ENCODE measurements around the gene SPTA1.

Gene SPTA1

DNA sequence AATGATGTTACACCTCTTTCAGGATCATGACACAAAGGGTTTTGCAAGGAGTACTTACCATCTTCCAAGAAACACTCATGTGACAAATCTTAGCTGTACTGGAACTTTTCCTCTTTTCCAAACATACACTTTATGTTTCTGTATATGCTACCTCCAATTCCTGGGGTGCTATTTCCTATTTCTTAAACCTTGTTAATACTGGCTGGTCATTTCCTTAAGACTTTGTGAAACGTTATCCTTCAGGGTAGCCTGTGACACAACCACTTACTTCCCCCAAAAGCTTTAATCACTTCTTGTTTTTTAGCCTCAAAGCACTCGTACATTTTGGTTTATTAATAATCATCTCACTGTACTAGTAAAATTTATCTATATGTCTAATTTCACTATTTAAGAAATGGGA, 42.1 kb downstream of the SPTA1 start:
- H3K4me1 ChIP-seq (ENCODE audit: control insufficient read depth, insufficient read depth, low read length), result no peaks in the 10 kb centered on the region
- no peaks in the 10 kb centered on the region for H3K36me3 ChIP-seq (ENCODE audit: control insufficient read depth, insufficient read depth, low read length)
- no peak overlapping the region for H3K9ac ChIP-seq (ENCODE audit: low read depth, low read length)
- H3K27me3 ChIP-seq (ENCODE audit: control insufficient read depth, insufficient read depth, low read length), result no peaks in the 10 kb centered on the region
- H3K4me3 ChIP-seq (ENCODE audit: low read depth, low read length), result no peak overlapping the region
- no peaks in the 10 kb centered on the region for H3K9me3 ChIP-seq (ENCODE audit: control insufficient read depth, insufficient read depth, low read length)
- no peak overlapping the region for H3K27ac ChIP-seq (ENCODE audit: low read depth, low read length)

DNA sequence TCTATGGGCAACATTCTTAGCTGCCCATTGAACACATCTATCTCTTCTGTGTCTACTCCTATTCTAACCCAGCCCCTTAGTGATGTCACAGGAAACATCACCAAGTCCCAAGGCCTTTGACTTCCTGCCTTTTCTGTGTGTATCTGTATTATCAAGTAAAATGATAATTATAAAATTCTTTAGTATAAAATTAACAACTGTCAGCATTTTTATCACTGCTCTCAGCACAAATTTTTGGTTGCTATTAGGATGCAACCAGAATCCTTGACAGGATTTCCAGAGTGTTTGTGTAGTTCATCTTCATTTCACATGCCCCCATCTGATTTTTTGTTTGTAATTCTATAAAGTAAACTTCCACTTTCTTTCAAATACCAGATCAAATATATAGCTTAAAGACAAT, 47.6 kb downstream of the SPTA1 start:
- Histone ChIP-seq H3K4me1 (ENCODE audit: control insufficient read depth, insufficient read depth, low read length) (no peaks in the 10 kb centered on the region), H3K9me3 (ENCODE audit: control insufficient read depth, insufficient read depth, low read length) (no peaks in the 10 kb centered on the region; the same call in 1 of the 2 replicates), H3K27ac (ENCODE audit: low read depth, low read length) (no peak overlapping the region), H3K27me3 (ENCODE audit: control insufficient read depth, insufficient read depth, low read length) (no peaks in the 10 kb centered on the region), H3K36me3 (ENCODE audit: control insufficient read depth, insufficient read depth, low read length) (no peaks in the 10 kb centered on the region), H3K9ac (ENCODE audit: low read depth, low read length) (no peak overlapping the region), H3K4me3 (ENCODE audit: low read depth, low read length) (no peak overlapping the region)

DNA sequence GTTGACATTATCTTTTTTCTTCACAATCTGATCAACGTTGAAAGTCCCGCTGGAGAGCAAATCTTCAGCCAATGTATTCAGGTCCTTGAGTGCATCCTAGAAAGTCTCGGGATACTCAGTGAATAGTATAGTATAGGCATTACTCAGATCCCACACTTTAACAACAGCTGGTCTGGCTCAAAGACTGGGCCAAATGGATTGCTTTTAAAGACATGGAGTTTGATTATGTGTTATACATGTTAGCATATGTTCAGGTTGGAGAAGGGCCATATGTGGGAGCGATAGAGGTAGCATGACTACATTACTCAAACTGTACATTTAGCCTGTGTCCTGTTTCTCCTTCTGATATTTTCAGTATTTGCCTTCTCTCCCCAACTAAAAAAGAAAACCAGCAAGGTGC, 48.4 kb downstream of the SPTA1 start:
- Histone ChIP-seq H3K27ac (ENCODE audit: low read depth, low read length) (no peak overlapping the region), H3K4me3 (ENCODE audit: low read depth, low read length) (no peak overlapping the region), H3K9ac (ENCODE audit: low read depth, low read length) (no peak overlapping the region), H3K27me3 (ENCODE audit: control insufficient read depth, insufficient read depth, low read length) (no peaks in the 10 kb centered on the region), H3K9me3 (ENCODE audit: control insufficient read depth, insufficient read depth, low read length) (peaks cover 3% of the 10 kb centered on the region; the same call in 1 of the 2 replicates), H3K36me3 (ENCODE audit: control insufficient read depth, insufficient read depth, low read length) (no peaks in the 10 kb centered on the region), H3K4me1 (ENCODE audit: control insufficient read depth, insufficient read depth, low read length) (no peaks in the 10 kb centered on the region)

DNA sequence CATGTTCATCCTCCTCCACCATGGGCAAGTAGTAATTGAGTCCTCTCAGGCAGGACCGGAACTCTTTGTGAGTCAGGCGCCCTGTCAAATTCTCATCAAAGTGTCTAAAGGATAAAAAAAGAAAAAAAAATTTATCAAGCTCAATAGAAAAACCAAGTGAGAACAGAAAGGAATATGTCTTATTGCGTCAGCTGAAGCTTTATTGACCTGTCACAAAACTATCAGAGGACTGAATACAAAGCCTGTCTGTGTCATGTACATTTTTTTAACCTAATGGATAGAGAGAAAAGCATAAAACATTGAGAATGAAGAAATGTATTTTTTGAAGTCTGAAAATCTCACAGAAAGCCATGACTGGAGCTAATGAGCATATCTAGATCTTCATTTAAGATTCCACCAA, 72.8 kb downstream of the SPTA1 start:
- Histone ChIP-seq H3K4me1 (ENCODE audit: control insufficient read depth, insufficient read depth, low read length) (no peaks in the 10 kb centered on the region), H3K4me3 (ENCODE audit: low read depth, low read length) (no peak overlapping the region), H3K9ac (ENCODE audit: low read depth, low read length) (no peak overlapping the region), H3K36me3 (ENCODE audit: control insufficient read depth, insufficient read depth, low read length) (no peaks in the 10 kb centered on the region), H3K27me3 (ENCODE audit: control insufficient read depth, insufficient read depth, low read length) (no peaks in the 10 kb centered on the region), H3K27ac (ENCODE audit: low read depth, low read length) (no peak overlapping the region), H3K9me3 (ENCODE audit: control insufficient read depth, insufficient read depth, low read length) (no peaks in the 10 kb centered on the region)

DNA sequence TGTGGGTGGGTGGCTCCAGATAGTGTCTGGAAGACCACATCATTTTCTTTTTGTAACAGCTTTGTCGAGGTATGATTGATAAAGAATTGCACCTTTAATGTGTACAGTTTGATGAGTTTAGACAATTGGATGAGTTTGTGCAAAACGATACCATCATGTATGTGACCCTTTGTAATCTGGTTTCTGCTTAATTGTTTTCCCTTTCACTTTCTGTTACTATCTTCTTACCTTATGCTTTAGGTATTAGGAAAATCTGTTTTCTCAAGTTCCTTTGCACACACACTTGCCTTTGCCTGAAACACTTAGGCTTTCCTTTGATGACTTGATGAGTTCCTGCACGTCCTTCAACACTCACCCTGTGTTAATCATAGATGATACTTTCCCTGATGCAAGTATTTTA, 74.6 kb downstream of the SPTA1 start:
- H3K27ac ChIP-seq (ENCODE audit: low read depth, low read length), result no peak overlapping the region
- H3K4me3 ChIP-seq (ENCODE audit: low read depth, low read length), result no peak overlapping the region
- no peaks in the 10 kb centered on the region for H3K9me3 ChIP-seq (ENCODE audit: control insufficient read depth, insufficient read depth, low read length)
- no peaks in the 10 kb centered on the region for H3K27me3 ChIP-seq (ENCODE audit: control insufficient read depth, insufficient read depth, low read length)
- no peak overlapping the region for H3K9ac ChIP-seq (ENCODE audit: low read depth, low read length)
- peaks cover 7% of the 10 kb centered on the region for H3K4me1 ChIP-seq (ENCODE audit: control insufficient read depth, insufficient read depth, low read length)
- no peaks in the 10 kb centered on the region for H3K36me3 ChIP-seq (ENCODE audit: control insufficient read depth, insufficient read depth, low read length)

DNA sequence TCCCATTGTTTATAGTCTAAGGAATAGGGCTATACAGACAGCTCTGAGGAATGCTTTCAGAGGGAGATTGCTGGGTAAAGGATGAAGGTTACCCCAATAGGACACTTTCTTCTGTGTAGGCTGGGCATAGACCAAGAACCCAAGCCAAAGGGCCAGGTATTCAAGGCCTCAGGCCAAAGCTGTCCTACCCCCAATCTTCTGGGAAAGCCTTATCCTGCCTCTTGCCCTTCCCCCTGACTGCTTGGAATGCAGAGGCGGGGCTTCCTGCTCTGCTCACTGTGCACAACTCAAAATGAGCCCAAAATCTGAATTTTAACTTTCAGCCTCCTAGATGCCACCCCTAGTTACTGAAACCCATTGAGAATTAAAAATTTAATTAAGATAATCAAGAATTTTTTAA, 79.2 kb downstream of the SPTA1 start:
- H3K36me3 ChIP-seq (ENCODE audit: control insufficient read depth, insufficient read depth, low read length), result no peaks in the 10 kb centered on the region
- peaks cover 7% of the 10 kb centered on the region for H3K4me1 ChIP-seq (ENCODE audit: control insufficient read depth, insufficient read depth, low read length)
- no peaks in the 10 kb centered on the region for H3K9me3 ChIP-seq (ENCODE audit: control insufficient read depth, insufficient read depth, low read length)
- no peak overlapping the region for H3K9ac ChIP-seq (ENCODE audit: low read depth, low read length)
- no peak overlapping the region for H3K27ac ChIP-seq (ENCODE audit: low read depth, low read length)
- no peak overlapping the region for H3K4me3 ChIP-seq (ENCODE audit: low read depth, low read length)
- no peaks in the 10 kb centered on the region for H3K27me3 ChIP-seq (ENCODE audit: control insufficient read depth, insufficient read depth, low read length)

DNA sequence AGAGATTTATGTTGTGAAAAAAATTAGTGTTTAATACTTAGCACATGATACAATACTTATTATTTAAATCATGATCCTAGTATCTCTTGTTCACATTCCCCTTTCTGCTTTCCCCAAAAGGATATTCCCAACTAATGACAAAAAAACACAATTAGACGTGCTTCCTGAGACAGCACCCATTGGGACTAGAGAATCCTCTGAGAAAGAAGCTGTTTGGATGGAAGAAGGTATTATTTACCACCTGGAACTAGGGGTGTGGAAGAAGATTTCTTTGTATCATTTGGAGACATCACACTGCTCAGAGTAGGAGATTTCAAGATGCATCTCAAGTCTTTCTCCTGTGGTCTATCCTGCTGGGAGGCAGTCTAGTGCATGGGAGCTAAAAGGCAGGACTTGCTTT, 81.5 kb downstream of the SPTA1 start, which contains the start of gene OR10Z1:
TSS of gene OR10Z1 (plus strand) at position 301 of the 400 bp plus-strand sequence. CDS start 1,171 bp downstream, outside the sequence.
- H3K27ac ChIP-seq (ENCODE audit: low read depth, low read length), result no peak within 1 kb of the TSS
- H3K9ac ChIP-seq (ENCODE audit: low read depth, low read length), result no peak within 1 kb of the TSS
- no peaks in the 10 kb centered on the region for H3K9me3 ChIP-seq (ENCODE audit: control insufficient read depth, insufficient read depth, low read length)
- peaks cover 7% of the 10 kb centered on the region for H3K4me1 ChIP-seq (ENCODE audit: control insufficient read depth, insufficient read depth, low read length)
- no peaks in the 10 kb centered on the region for H3K36me3 ChIP-seq (ENCODE audit: control insufficient read depth, insufficient read depth, low read length)
- H3K4me3 ChIP-seq (ENCODE audit: low read depth, low read length), result no peak within 1 kb of the TSS
- H3K27me3 ChIP-seq (ENCODE audit: control insufficient read depth, insufficient read depth, low read length), result no peaks in the 10 kb centered on the region

DNA sequence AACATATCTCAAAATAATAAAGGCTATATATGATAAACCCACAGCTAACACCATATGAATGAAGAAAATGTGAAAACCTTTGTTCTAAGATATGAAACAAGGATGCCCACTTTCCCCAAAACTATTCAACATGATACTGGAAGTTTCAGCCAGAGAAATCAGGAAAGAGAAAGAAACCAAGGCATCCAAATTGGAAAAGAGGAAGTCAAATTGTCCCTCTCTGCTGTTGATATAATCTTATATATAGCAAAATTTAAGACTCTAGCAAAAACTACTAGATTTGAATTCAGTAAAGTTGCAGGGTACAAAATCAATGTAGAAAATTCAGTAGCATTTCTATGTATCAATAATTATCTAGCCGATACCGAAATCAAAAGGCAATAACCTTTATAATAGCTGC, 85.8 kb downstream of the SPTA1 start:
- Histone ChIP-seq H3K27me3 (ENCODE audit: control insufficient read depth, insufficient read depth, low read length) (no peaks in the 10 kb centered on the region), H3K36me3 (ENCODE audit: control insufficient read depth, insufficient read depth, low read length) (no peaks in the 10 kb centered on the region), H3K9me3 (ENCODE audit: control insufficient read depth, insufficient read depth, low read length) (peaks cover 16% of the 10 kb centered on the region), H3K4me1 (ENCODE audit: control insufficient read depth, insufficient read depth, low read length) (no peaks in the 10 kb centered on the region), H3K4me3 (ENCODE audit: low read depth, low read length) (no peak overlapping the region), H3K9ac (ENCODE audit: low read depth, low read length) (no peak overlapping the region), H3K27ac (ENCODE audit: low read depth, low read length) (no peak overlapping the region)

DNA sequence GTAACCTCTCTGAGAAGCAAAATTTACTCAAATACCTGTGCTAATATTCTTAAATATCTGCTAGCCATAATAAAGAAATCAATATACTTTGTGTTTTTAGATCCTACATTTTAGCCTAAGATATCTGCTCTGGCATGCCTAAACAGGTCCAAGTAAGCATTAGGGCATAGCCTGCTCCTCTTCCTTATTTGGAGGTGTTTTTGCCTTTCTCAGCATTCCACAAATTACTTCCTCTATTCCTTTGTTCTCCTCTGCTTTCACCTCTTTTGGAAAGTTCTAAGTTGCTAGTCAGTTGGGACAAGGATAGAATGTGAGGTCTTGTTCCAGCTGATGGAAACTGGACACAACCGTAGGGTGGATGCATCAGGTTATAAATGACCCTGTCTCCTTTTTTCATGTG, 99.6 kb downstream of the SPTA1 start:
- no peak overlapping the region for H3K9ac ChIP-seq (ENCODE audit: low read depth, low read length)
- H3K27ac ChIP-seq (ENCODE audit: low read depth, low read length), result no peak overlapping the region
- no peaks in the 10 kb centered on the region for H3K27me3 ChIP-seq (ENCODE audit: control insufficient read depth, insufficient read depth, low read length)
- H3K36me3 ChIP-seq (ENCODE audit: control insufficient read depth, insufficient read depth, low read length), result no peaks in the 10 kb centered on the region
- no peaks in the 10 kb centered on the region for H3K4me1 ChIP-seq (ENCODE audit: control insufficient read depth, insufficient read depth, low read length)
- H3K4me3 ChIP-seq (ENCODE audit: low read depth, low read length), result no peak overlapping the region
- H3K9me3 ChIP-seq (ENCODE audit: control insufficient read depth, insufficient read depth, low read length), result peaks cover 24% of the 10 kb centered on the region

DNA sequence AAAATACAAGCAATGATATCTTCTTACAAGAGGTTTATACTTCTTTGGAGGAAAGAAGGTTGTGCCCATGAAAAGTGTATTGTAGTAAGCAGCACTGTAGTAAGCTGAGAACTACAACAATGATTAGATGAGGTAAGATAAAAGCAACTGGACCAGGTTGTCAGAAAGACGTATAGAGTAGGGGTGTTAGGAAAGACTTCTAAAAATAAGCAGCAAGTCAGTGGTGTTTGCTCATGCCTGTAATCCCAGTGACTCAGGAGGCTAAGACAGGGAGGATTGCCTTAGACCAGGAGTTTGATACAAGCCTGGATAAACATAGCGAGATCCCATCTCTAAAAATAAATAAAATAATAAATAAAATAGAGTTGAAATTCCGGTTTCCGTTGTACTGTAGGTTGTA, 102.6 kb downstream of the SPTA1 start:
- Histone ChIP-seq H3K27ac (ENCODE audit: low read depth, low read length) (no peak overlapping the region), H3K4me3 (ENCODE audit: low read depth, low read length) (no peak overlapping the region), H3K4me1 (ENCODE audit: control insufficient read depth, insufficient read depth, low read length) (no peaks in the 10 kb centered on the region), H3K9me3 (ENCODE audit: control insufficient read depth, insufficient read depth, low read length) (peaks cover 23% of the 10 kb centered on the region), H3K36me3 (ENCODE audit: control insufficient read depth, insufficient read depth, low read length) (no peaks in the 10 kb centered on the region), H3K27me3 (ENCODE audit: control insufficient read depth, insufficient read depth, low read length) (no peaks in the 10 kb centered on the region), H3K9ac (ENCODE audit: low read depth, low read length) (no peak overlapping the region)

DNA sequence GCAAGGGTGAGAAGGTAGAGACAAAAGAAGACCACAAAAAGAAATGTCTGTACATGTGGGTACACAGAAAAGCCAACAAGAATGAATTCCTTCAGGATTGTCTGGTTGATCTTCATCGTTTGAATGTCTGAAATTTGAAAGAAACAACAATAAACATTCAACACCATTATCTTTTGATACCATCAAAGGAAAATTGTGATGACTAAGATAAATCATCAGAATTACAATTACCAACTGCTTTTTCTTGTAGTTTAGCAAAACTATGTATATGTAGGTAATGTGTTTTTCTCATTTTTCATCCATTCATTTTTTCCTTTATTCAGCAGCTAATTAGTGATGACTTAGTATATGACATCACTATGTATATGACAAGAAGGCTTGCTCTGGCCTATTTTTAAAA, 106.8 kb downstream of the SPTA1 start, which contains the start of gene OR10X1:
TSS of gene OR10X1 (minus strand) at position 167 of the 400 bp plus-strand sequence. CDS start at position 167, 0 bp downstream.
- Histone ChIP-seq H3K4me3 (ENCODE audit: low read depth, low read length) (no peak within 1 kb of the TSS), H3K9ac (ENCODE audit: low read depth, low read length) (no peak within 1 kb of the TSS), H3K9me3 (ENCODE audit: control insufficient read depth, insufficient read depth, low read length) (no peaks in the 10 kb centered on the region), H3K27ac (ENCODE audit: low read depth, low read length) (no peak within 1 kb of the TSS), H3K27me3 (ENCODE audit: control insufficient read depth, insufficient read depth, low read length) (no peaks in the 10 kb centered on the region), H3K4me1 (ENCODE audit: control insufficient read depth, insufficient read depth, low read length) (no peaks in the 10 kb centered on the region), H3K36me3 (ENCODE audit: control insufficient read depth, insufficient read depth, low read length) (no peaks in the 10 kb centered on the region)

DNA sequence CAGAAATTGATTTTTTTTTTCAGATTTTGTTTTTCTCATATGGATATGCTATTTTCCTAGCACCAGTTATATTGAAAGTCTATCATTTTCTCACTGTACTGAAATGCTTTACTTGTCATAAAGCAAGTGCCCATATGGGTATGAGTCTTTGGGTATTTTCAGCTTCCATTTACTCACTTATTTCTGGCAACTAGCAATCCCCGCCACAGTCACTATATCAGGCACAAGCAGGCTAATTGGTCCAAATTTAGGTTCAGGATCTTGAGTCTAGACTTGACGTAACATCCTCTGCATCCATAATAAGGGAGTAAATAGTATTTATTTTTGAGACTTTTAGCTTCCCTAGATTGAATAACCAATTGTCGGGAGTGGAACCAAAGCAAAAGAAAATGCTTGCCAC, 109.0 kb downstream of the SPTA1 start:
- H3K4me3 ChIP-seq (ENCODE audit: low read depth, low read length), result no peak overlapping the region
- H3K27ac ChIP-seq (ENCODE audit: low read depth, low read length), result no peak overlapping the region
- H3K27me3 ChIP-seq (ENCODE audit: control insufficient read depth, insufficient read depth, low read length), result no peaks in the 10 kb centered on the region
- no peaks in the 10 kb centered on the region for H3K36me3 ChIP-seq (ENCODE audit: control insufficient read depth, insufficient read depth, low read length)
- no peaks in the 10 kb centered on the region for H3K9me3 ChIP-seq (ENCODE audit: control insufficient read depth, insufficient read depth, low read length)
- H3K4me1 ChIP-seq (ENCODE audit: control insufficient read depth, insufficient read depth, low read length), result no peaks in the 10 kb centered on the region
- no peak overlapping the region for H3K9ac ChIP-seq (ENCODE audit: low read depth, low read length)

All from HUES48 (cell line).